ENCODE measurements around the gene ETFB. TPM values are rescaled to one million over a fixed set of nuclear protein-coding genes. Genes with fewer than 3 reads are reported as not detected.

The ETFB gene
- total and polyA plus RNA-seq, 10 of the 15 experiments (the other 5 are each of a cell fraction or from before 2014, with no cell fraction given): 15.1 to 166 (median 87.8) TPM

DNA sequence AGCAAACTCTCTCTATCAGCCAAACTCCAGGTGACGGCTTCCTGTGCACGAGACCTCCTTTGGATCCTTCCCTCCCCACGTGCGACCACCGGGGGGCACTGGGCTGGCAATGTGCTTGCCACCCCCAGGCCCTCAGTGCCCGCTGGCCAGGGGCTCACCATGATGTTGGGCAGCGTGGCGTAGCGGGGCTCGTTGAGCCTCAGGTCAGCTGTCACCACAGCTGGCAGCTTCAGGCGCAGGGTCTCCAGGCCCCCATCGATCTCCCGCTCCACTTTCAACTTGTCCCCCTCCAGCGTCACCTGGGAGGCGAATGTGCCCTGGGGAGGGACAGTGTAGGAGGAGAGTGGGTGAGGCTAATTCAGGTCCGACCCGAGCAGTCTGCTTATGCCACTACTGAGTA, 19.4 kb downstream of the ETFB start:
- SMC1A ChIA-PET (ENCODE audit: uncharacterized antibody, unreplicated experiment): no interaction called here
- CTCF ChIA-PET: no interaction called here
- FAIRE-seq (no peak), DNase-seq (ENCODE audit: low read depth, low spot score) (no peak), ATAC-seq (no peak)
- intact Hi-C loops (cut with micrococcal nuclease; ENCODE audit: unreplicated experiment): no loop called here
- Histone ChIP-seq H4K20me1 (ENCODE audit: control insufficient read depth, insufficient read depth) (no peaks in the 10 kb centered on the region), H3K4me3 (no peak overlapping the region), H3K4me1 (ENCODE audit: control insufficient read depth, insufficient read depth, low read length) (peaks cover 17% of the 10 kb centered on the region), H3K9ac (ENCODE audit: control insufficient read depth, insufficient read depth, low read length) (no peak overlapping the region), H3K27me3 (replicated peaks in 1 of 2; ENCODE audit: control insufficient read depth in 2 of 2, insufficient read depth in 2 of 2, low read length in 1 of 2) (no peaks in the 10 kb centered on the region), H3K27ac (ENCODE audit: control insufficient read depth, insufficient read depth) (no peak overlapping the region), H3K79me2 (ENCODE audit: control insufficient read depth, insufficient read depth, low read length) (no peaks in the 10 kb centered on the region), H2AFZ (ENCODE audit: control insufficient read depth, low read depth, low read length) (no peak overlapping the region), H3K4me2 (ENCODE audit: control insufficient read depth, insufficient read depth) (no peak overlapping the region), H3K36me3 (ENCODE audit: control insufficient read depth in 2 of 2, insufficient read depth in 2 of 2, low read length in 1 of 2) (peaks cover 0 to 4% of the 10 kb centered on the region in 2 experiments; a peak in 2 of 4 replicates), H3K9me3 (replicated peaks; ENCODE audit: control insufficient read depth, insufficient read depth, low read length) (no peaks in the 10 kb centered on the region)
- RAD21 ChIA-PET (ENCODE audit: unreplicated experiment): no interaction called here
- no peak for TF ChIP-seq DPF2 (IDR thresholded peaks at IDR 0.05)
- no peak for TF ChIP-seq TARDBP (IDR thresholded peaks at IDR 0.05; ENCODE audit: borderline replicate concordance)
- TF ChIP-seq CREB1 (IDR thresholded peaks at IDR 0.05; ENCODE audit: low read depth): no peak
- TF ChIP-seq RAD51 (IDR thresholded peaks at IDR 0.05): no peak
- no peak for TF ChIP-seq CUX1 (IDR thresholded peaks at IDR 0.05; ENCODE audit: insufficient replicate concordance, low read depth, low read length)
- TF ChIP-seq, protein P1, sequence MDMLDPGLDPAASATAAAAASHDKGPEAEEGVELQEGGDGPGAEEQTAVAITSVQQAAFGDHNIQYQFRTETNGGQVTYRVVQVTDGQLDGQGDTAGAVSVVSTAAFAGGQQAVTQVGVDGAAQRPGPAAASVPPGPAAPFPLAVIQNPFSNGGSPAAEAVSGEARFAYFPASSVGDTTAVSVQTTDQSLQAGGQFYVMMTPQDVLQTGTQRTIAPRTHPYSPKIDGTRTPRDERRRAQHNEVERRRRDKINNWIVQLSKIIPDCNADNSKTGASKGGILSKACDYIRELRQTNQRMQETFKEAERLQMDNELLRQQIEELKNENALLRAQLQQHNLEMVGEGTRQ (IDR thresholded peaks at IDR 0.05; ENCODE audit: borderline replicate concordance, low read depth, low read length): no peak
- TF ChIP-seq HCFC1 (IDR thresholded peaks at IDR 0.05; ENCODE audit: low read length): no peak
- no peak for TF ChIP-seq NFYB (IDR thresholded peaks at IDR 0.05; ENCODE audit: insufficient read depth, low read depth, low read length)
- no peak for TF ChIP-seq RELB (IDR thresholded peaks at IDR 0.05; ENCODE audit: low read depth)
- no peak for TF ChIP-seq CBX5 (IDR thresholded peaks at IDR 0.05; ENCODE audit: low read depth)
- no peak for TF ChIP-seq EZH2 (IDR thresholded peaks at IDR 0.05; ENCODE audit: borderline replicate concordance, control insufficient read depth, low read depth, low read length)
- TF ChIP-seq, protein P2, sequence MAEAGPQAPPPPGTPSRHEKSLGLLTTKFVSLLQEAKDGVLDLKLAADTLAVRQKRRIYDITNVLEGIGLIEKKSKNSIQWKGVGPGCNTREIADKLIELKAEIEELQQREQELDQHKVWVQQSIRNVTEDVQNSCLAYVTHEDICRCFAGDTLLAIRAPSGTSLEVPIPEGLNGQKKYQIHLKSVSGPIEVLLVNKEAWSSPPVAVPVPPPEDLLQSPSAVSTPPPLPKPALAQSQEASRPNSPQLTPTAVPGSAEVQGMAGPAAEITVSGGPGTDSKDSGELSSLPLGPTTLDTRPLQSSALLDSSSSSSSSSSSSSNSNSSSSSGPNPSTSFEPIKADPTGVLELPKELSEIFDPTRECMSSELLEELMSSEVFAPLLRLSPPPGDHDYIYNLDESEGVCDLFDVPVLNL (IDR thresholded peaks at IDR 0.05; ENCODE audit: low read depth, low read length): no peak
- TF ChIP-seq, protein P3, sequence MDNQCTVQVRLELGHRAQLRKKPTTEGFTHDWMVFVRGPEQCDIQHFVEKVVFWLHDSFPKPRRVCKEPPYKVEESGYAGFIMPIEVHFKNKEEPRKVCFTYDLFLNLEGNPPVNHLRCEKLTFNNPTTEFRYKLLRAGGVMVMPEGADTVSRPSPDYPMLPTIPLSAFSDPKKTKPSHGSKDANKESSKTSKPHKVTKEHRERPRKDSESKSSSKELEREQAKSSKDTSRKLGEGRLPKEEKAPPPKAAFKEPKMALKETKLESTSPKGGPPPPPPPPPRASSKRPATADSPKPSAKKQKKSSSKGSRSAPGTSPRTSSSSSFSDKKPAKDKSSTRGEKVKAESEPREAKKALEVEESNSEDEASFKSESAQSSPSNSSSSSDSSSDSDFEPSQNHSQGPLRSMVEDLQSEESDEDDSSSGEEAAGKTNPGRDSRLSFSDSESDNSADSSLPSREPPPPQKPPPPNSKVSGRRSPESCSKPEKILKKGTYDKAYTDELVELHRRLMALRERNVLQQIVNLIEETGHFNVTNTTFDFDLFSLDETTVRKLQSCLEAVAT (IDR thresholded peaks at IDR 0.05): no peak
- TF ChIP-seq POLR2A (IDR thresholded peaks at IDR 0.05; ENCODE audit: low read depth, low read length): no peak
- TF ChIP-seq HDGF (IDR thresholded peaks at IDR 0.05): no peak
- in situ Hi-C loops (cut with MboI): no loop called here
- BruUV-seq (replicated peaks): no TSS peak
- POLR2A ChIA-PET: no interaction called here
- WGBS (ENCODE audit: insufficient coverage, insufficient replicate concordance, low lambda C conversion rate, missing lambda C conversion rate): 90% methylated on average over 17 of the region's 17 CpGs
